ENCODE measurements around the gene MUC20.

MUC20 gene

DNA sequence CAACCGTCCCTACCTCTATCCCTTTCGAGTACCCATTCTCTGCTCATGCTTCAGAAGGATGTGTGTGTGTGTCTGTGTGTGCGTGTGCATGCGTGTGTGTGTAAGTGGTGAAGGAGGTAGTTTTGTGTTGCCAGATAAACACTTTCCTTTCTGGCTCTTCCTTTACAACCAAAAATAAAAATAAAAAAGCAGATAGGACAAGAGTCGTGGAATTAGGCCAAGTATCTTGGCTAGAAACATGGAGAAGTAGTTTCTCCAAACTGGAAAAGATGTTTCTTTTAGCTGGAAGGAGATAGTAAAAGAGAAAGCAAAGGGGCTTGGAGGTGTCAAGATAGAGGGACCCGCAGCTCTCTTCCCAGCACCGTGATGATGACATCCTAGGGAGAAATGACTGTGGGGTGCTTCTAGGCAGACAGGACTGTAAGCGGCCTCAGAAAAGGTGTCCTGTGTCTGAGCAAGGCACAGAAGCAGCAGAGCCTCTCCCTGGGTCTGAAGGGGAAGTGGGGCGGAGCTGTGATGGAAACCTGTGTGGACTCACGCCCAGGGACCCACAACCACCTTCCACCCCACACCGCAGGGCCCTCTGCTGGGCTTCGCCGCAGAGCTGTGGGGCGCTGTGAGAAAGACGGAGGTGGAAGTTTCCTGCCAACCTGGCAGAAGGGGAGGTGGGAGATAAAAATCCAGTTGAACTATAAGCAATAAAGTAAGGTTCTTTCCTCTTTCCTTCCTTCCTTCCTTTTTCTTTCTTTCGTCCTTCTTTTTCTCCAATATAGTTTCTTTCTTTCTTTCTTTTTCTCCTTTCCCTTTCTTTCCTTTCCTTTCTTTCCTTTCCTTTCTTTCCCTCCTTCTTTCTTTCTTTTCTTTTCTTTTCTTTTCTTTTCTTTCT is 35.3 kb downstream of the MUC20 start:
- no peak for DNase-seq (ENCODE audit: low read depth, low spot score)

DNA sequence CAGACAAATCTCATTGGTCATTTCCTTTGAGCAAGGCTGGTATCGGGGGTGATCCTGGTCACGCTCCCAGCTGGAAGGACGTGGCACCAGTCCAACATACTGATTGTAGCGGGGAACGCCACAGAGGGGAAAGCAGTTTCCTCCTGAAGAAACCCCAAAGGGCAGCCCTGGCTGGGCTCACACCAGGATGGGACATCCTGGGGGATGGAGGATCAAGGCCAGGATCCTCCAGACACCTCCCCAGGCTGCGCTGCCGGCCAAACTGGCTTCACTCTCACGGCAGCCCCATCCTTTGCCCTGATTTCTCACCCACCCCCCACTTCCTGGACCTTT is 36.6 kb downstream of the MUC20 start:
- no peak for DNase-seq (ENCODE audit: low read depth, low spot score)

DNA sequence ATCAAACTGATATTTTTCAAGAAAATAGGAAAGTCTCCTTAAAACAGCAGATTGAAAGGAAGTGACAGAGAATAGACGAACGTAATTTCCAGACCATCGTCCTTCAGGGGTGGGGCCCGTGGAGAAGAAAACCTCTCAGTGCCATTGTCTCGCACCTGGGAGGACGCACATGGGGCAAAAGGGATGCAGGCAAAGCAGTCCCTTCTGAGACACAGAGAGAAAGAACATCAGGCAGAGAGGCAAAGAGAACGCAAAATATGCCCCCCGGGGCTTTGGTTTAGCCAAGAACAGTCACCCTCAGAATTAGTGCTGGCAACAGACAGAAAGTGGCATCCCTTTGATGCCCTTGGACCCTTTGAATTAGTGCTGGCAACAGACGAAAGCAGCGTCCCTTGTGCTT is 37.0 kb downstream of the MUC20 start:
- no peak for DNase-seq (ENCODE audit: low read depth, low spot score)

GRCh38 chr3:195758721-195759353 is 38.1 kb downstream of the MUC20 start:
- no peak for DNase-seq (ENCODE audit: low read depth, low spot score)

DNA sequence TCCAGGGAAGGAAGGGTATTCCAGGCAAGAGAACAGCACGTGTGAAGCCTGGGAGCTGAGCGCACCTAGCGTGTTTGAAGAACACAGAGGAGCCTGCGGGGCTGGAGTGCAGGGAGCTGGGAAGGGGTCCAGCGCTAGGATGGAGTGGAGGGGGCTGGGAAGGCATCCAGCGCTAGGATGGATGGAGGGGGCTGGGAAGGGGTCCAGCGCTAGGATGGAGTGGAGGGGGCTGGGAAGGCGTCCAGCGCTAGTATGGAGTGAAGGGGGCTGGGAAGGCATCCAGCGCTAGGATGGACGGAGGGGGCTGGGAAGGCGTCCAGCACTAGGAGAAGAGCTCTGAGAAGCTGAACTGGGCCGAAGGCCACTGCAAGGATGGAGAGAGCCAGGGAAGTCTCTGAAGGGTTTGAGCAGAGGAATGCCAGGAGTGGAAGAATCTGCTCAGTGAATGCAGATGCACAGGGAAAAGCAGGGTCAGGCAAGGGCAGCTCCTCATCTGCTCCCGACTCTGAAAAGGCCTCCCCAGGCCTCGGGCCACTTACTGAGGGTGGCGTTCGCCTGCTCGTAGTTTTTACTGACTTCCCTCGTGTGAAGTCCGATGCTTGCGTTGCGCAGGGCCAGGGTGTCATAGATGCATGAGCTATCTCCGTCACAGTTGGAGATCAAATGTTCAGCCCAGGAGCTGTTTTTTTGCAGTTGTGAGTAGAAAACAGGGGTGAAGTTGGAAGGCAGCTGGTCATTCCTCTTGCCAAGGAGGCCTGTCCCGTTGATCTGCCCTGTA is 39.8 kb downstream of the MUC20 start:
- DNase-seq (ENCODE audit: low read depth, low spot score) = no peak

DNA sequence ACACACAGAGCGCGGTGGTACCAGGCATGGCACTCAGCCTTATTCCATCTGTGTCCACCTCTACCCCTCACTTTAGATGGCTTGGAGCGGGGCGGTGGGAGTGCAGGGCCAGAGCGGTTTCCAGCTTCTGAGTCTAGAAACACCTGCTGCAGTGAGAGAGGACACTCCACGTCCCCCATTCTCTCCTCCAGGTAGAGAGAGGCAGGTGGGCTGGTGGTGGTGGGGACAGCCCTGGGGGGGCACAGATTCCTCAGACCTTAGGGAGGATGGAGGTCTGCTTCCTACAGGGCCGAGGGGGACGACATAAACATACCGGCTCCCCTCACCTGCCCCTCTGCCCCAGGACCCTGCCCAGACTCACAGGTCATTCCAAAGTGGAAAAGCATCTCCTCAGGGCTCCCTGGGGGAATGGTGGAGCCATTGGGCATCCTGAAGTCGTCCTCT is 40.4 kb downstream of the MUC20 start:
- DNase-seq (ENCODE audit: low read depth, low spot score) = no peak

DNA sequence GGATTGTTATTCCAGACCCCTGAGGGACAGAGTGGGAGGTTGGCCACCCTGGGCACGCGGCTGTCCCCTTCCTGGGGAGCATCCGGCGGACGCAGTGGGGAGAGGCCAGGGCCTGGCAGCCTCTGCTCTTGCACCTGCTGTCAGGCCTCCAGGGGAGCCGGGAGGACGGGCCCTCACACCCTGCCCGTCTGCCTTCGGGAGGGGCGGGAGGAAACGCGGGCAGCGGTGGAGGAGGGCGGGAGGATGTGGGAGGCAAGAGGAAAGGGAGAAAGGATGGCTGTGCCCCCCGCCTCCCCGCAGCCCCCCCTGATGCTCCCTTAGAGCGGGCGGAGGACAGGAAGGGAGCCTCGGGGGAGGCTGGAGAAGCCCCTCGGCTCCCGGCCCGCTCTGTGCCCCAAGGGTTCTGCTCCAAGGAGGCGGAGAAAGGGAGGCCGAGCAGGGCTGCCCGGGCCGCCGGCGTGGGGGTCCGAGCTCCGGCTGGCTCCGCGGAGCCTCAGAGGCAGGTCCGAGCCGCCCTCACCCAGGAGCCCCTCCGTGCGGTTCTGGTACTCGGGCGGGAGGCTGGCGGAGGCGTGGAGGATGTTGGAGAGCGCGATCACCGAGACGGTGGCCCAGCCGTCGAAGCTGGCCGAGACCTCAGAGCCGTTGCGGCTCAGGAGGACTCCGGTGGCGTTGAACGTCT is 40.9 kb downstream of the MUC20 start:
- no peak for DNase-seq (ENCODE audit: low read depth, low spot score)

DNA sequence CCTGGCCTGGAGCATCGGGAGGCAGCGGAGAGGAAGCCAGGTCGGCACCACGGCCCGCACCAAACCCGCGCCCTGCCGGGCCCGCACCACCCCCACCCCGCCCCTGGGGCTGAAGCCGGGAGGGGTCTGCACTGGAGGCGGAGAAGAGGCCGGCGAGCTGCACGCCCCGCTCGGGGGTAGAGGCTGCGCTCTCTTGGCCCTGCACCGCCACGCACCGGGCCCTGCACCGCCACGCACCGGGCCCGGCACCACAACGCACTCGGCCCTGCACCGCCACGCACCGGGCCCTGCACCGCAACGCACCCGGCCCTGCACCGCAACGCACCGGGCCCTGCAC is 41.4 kb downstream of the MUC20 start:
- DNase-seq (ENCODE audit: low read depth, low spot score) = no peak

- DNase-seq (ENCODE audit: low read depth, low spot score) = no peak
Measured at GRCh38 chr3:195762611-195763010, 41.8 kb downstream of the MUC20 start.

GRCh38 chr3:195763076-195763830 is 42.5 kb downstream of the MUC20 start:
- DNase-seq (ENCODE audit: low read depth, low spot score) = no peak

DNA sequence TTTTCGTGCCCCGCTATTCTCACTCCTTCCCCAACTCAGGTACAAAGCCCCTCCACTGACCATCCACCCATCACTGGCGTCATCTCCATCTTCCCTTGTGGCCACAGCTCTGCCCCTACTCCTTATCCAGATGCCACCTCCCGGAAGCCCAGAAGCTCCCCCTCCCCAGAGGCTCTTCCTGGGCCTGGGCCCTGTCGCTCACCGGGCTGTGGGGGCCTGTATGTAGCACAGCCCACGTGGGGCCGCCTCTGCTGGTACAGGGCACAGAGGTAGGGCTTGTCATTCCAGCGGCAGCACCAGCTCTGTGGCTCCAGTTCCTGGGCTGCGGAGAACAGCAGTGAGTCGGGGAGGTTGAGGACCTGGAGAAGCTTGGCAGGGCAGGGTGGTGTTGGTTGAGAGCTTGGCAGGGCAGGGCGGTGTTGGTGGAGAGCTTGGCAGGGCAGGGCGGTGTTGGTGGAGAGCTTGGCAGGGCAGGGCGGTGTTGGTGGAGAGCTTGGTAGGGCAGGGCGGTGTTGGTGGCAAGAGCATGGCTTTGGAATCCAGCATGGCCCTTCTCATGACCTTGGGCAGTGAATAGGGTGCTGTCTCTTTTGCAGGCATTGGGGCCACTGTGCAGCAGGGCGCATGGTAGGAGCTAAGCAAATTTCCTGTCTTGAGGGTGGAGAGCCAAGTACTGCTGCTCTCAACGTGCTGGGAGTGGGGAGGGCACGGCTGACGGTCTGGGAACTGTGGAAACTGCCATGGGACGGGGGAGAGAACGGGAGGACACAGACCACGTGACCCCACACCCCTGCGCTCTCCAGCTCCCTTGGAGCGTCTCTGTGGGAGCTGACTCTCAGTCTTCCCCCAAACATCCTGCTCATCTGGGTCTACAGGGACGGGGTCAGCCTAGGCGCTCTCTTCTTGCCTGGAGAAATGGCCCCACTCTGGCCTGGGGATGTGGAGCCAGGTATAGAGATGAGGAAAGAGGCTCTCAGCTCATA is 43.4 kb downstream of the MUC20 start:
- no peak for DNase-seq (ENCODE audit: low read depth, low spot score)

- DNase-seq (ENCODE audit: low read depth, low spot score) = no peak
Measured at GRCh38 chr3:195764961-195765706, 44.4 kb downstream of the MUC20 start.

- no peak for DNase-seq (ENCODE audit: low read depth, low spot score)
Measured at GRCh38 chr3:195766671-195767070, 45.9 kb downstream of the MUC20 start.

DNA sequence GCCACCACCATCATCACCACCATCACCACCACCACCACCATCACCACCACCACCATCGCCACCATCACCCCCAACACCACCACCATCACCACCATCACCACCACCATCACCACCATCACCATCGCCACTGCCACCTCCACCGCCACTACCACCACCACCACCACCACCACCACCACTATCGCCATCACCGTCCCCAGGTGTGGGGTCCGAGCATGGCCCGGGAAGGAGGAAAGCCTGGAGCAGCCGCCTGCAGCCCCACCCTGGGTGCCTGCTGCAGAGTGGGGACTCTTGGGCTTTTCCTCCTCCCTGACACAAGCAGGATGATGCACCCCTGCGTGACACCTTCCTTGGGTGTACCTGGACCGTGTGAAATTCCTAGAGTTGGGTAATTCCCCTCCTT is 47.0 kb downstream of the MUC20 start:
- no peak for DNase-seq (ENCODE audit: low read depth, low spot score)

DNA sequence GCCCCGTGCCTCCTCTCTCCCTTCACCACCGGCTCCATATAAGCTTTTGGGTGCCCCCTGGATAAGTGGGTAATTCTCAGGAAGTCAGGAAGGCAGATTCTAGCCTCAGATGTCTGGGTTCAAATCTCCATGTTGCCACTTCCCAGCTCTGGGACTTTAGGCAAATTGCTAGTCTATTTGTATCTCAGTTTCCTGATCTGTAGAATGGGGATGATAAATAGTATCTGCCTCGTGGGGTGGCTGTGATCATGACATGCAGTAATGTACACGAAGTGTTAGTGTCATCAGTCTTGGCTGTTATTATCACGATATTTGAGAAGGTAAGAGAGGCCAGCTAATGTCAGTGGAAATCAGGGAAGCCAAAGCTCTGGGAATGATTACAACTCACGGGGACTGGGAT is 47.6 kb downstream of the MUC20 start:
- DNase-seq (ENCODE audit: low read depth, low spot score) = no peak

DNA sequence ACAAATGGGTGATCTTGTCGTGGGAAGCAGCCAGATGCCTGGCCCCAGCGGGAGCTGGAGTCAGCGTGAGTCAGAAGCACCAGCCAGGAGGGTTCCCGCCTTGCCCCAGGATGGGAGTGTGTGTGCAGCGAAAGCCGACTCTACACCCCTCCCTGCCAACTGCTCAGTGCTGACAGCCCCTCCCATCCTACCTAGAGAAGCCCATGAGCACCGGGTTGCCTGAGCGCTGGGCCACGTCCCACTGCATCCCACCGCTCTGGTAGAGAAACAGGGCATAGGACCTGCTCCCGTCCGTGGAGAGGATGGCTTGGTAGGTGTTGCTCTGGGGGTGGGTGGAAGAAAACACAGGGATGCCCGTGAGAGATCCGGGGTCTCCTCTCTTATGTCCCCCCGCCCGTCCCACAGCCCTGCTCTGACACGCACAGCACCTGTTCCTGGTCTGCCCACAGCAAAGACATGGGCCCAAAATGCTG is 48.1 kb downstream of the MUC20 start:
- no peak for DNase-seq (ENCODE audit: low read depth, low spot score)

DNA sequence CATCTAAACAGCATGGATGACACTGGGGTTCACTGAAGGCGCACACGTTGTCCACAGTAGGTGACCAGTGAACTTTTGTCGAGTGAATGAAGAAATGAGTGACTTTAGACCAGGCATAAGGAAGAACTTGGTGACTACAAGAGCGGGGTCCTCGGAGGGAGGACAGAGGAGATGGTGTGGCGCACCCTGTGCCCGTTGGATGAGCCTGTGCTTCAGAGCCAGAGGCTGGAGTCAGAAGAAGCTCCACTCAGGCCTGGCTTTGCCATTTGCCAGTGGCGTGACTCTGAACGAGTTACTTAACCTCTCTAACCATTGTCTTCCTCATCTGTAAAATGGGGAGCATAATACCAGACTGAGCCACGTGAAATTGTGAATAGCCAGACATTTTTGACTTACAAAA is 48.8 kb downstream of the MUC20 start:
- no peak for DNase-seq (ENCODE audit: low read depth, low spot score)

GRCh38 chr3:195770081-195770840 is 49.5 kb downstream of the MUC20 start:
- DNase-seq (ENCODE audit: low read depth, low spot score) = no peak

Measured in smooth muscle cell of the brain vasculature (primary cell).